Measurements from ENCODE around the gene SAMSN1. TPM values are rescaled to one million over a fixed set of nuclear protein-coding genes. Genes with fewer than 3 reads are reported as not detected.
A peak's percentile ranks its signal among the peaks of the same experiment; 100 is the strongest.

SAMSN1 gene
- total and polyA plus RNA-seq, 9 of the 15 experiments (the other 6 are each of a cell fraction or from before 2014, with no cell fraction given), result 101 to 223 (median 159) TPM

DNA sequence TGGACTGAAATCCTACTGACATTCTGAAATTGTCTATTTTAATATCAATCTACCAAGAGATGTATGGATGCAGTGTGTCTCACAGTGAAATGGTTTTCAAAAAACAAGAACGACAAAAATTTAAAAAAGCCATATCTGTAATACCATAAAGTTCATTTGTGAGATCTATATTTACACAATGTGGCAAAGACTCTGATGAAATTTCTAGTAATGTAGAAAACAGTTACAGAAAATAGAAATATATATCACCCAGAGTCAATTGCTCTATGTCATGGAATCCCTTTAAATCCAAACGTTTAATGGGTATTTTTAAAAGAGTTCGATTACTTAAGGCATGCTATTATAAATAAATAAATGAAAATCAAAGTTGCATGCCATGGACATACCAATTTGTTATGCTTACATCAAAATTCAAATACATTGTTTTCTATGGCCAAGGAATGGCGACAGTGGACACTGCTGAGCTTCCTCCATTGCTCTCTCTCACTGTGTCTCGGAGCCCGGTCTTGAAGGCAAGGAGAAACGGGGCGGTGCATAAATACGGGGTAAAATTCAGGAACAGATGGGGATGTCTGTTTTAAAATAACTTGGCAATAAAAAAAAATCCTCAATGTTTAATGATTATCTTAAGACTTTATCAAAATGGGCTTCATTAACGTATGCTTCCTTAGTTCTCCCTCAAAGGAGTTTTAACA is 37.0 kb upstream of the SAMSN1 start (continued):
- TF ChIP-seq, protein P1, sequence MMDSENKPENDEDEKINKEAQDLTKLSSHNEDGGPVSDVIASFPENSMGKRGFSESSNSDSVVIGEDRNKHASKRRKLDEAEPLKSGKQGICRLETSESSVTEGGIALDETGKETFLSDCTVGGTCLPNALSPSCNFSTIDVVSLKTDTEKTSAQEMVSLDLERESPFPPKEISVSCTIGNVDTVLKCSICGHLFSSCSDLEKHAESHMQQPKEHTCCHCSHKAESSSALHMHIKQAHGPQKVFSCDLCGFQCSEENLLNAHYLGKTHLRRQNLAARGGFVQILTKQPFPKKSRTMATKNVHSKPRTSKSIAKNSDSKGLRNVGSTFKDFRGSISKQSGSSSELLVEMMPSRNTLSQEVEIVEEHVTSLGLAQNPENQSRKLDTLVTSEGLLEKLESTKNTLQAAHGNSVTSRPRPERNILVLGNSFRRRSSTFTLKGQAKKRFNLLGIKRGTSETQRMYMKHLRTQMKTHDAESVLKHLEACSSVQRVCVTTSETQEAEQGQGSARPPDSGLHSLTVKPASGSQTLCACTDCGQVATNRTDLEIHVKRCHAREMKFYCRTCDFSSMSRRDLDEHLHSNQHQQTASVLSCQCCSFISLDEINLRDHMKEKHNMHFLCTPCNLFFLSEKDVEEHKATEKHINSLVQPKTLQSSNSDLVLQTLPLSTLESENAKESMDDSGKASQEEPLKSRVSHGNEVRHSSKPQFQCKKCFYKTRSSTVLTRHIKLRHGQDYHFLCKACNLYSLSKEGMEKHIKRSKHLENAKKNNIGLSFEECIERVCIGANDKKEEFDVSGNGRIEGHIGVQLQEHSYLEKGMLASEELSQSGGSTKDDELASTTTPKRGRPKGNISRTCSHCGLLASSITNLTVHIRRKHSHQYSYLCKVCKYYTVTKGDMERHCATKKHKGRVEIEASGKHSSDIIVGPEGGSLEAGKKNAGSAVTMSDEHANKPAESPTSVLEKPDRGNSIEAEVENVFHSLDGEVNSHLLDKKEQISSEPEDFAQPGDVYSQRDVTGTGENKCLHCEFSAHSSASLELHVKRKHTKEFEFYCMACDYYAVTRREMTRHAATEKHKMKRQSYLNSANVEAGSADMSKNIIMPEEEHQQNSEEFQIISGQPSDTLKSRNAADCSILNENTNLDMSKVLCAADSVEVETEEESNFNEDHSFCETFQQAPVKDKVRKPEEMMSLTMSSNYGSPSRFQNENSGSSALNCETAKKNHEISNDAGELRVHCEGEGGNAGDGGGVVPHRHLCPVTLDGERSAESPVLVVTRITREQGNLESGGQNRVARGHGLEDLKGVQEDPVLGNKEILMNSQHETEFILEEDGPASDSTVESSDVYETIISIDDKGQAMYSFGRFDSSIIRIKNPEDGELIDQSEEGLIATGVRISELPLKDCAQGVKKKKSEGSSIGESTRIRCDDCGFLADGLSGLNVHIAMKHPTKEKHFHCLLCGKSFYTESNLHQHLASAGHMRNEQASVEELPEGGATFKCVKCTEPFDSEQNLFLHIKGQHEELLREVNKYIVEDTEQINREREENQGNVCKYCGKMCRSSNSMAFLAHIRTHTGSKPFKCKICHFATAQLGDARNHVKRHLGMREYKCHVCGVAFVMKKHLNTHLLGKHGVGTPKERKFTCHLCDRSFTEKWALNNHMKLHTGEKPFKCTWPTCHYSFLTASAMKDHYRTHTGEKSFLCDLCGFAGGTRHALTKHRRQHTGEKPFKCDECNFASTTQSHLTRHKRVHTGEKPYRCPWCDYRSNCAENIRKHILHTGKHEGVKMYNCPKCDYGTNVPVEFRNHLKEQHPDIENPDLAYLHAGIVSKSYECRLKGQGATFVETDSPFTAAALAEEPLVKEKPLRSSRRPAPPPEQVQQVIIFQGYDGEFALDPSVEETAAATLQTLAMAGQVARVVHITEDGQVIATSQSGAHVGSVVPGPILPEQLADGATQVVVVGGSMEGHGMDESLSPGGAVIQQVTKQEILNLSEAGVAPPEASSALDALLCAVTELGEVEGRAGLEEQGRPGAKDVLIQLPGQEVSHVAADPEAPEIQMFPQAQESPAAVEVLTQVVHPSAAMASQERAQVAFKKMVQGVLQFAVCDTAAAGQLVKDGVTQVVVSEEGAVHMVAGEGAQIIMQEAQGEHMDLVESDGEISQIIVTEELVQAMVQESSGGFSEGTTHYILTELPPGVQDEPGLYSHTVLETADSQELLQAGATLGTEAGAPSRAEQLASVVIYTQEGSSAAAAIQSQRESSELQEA (IDR thresholded peaks at IDR 0.05; ENCODE audit: low read depth), result no peak
- TF ChIP-seq ZNF143 (CRISPR knock-in tag; IDR thresholded peaks at IDR 0.05), result no peak
- no peak for TF ChIP-seq PHB2 (IDR thresholded peaks at IDR 0.05; ENCODE audit: low read depth)
- no peak for TF ChIP-seq CTBP1 (IDR thresholded peaks at IDR 0.05; ENCODE audit: borderline replicate concordance)
- no peak for TF ChIP-seq POLR3G (IDR thresholded peaks at IDR 0.05; ENCODE audit: extremely low read depth, insufficient read length, insufficient replicate concordance)
- TF ChIP-seq SAP30 (IDR thresholded peaks at IDR 0.05; ENCODE audit: borderline replicate concordance, insufficient read depth, low read depth, low read length, poor library complexity, severe bottlenecking), result no peak
- TF ChIP-seq, protein P2, sequence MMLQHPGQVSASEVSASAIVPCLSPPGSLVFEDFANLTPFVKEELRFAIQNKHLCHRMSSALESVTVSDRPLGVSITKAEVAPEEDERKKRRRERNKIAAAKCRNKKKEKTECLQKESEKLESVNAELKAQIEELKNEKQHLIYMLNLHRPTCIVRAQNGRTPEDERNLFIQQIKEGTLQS (IDR thresholded peaks at IDR 0.05), result peak; percentile 12; the same call in 1 of the 2 replicates
- TF ChIP-seq, protein P2 (CRISPR knock-in tag; conservative IDR thresholded peaks at IDR 0.05), result no peak
- TF ChIP-seq SMARCE1 (IDR thresholded peaks at IDR 0.05), result no peak
- no peak for TF ChIP-seq HDAC6 (IDR thresholded peaks at IDR 0.05; ENCODE audit: low read depth, low read length)
- TF ChIP-seq ZNF311 (CRISPR knock-in tag; IDR thresholded peaks at IDR 0.05), result peak; percentile 77; the same call in 1 of the 2 replicates
- TF ChIP-seq FOXJ2 (tag; IDR thresholded peaks at IDR 0.05), result no peak
- no peak for TF ChIP-seq ZNF324 (CRISPR knock-in tag; IDR thresholded peaks at IDR 0.05)
- TF ChIP-seq, protein P3, sequence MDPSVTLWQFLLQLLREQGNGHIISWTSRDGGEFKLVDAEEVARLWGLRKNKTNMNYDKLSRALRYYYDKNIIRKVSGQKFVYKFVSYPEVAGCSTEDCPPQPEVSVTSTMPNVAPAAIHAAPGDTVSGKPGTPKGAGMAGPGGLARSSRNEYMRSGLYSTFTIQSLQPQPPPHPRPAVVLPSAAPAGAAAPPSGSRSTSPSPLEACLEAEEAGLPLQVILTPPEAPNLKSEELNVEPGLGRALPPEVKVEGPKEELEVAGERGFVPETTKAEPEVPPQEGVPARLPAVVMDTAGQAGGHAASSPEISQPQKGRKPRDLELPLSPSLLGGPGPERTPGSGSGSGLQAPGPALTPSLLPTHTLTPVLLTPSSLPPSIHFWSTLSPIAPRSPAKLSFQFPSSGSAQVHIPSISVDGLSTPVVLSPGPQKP (CRISPR knock-in tag; IDR thresholded peaks at IDR 0.05), result no peak
- TF ChIP-seq ZNF3 (CRISPR knock-in tag; IDR thresholded peaks at IDR 0.05), result no peak
- no peak for TF ChIP-seq ERF (CRISPR knock-in tag; IDR thresholded peaks at IDR 0.05)
- TF ChIP-seq ZNF253 (CRISPR knock-in tag; conservative IDR thresholded peaks at IDR 0.05), result no peak
- peak; percentile 48; the same call in 1 of the 2 replicates for TF ChIP-seq ZNF41 (CRISPR knock-in tag; conservative IDR thresholded peaks at IDR 0.05)

Measured in K562 (cell line).